H1 (cell line): ENCODE measurements around the gene POLE4. TPM values are rescaled to one million over a fixed set of nuclear protein-coding genes. Genes with fewer than 3 reads are reported as not detected.

ENCODE experiments used
- CTCF ChIA-PET: fragments of 300-600 bp; sonication (Branson Sonifier 250); formaldehyde crosslinking; loops from one replicate; lab custom pipeline; 2021; ENCODE audit not compliant: partially characterized antibody; lab: Charles Lee
- POLR2A ChIA-PET: fragments of 300-600 bp; sonication (Branson Sonifier 250); formaldehyde crosslinking; loops from one replicate; lab custom pipeline; 2021; ENCODE audit warnings: inconsistent platforms; ENCODE audit not compliant: partially characterized antibody; lab: Charles Lee
- DNase-seq, 2 experiments: peaks; one replicate each; pipeline versions ENCODE4 v3.0.0 to v3.0.0-alpha.2; 2010 to 2022; ENCODE audit warnings: low spot score in 2 of 2, low read depth in 1 of 2, mixed read lengths in 1 of 2
- FAIRE-seq: peaks from 2 replicates; lab custom pipeline; 2011; peaks lifted over from hg19 to GRCh38; lab: Jason Lieb, UNC
- H2AFZ ChIP-seq: 2 replicates; pipeline ENCODE4 v1.8.1; 2012; ENCODE audit warnings: low read length, inconsistent platforms
- H2AK5ac ChIP-seq: 2 replicates; pipeline ENCODE4 v1.6.1; 2013; ENCODE audit warnings: low read depth, low read length
- H2BK120ac ChIP-seq: replicated peaks from 2 replicates; pipeline ENCODE3; 2013; ENCODE audit warnings: low read depth, low read length, inconsistent platforms
- H2BK12ac ChIP-seq: 2 replicates; pipeline ENCODE4 v1.6.1; 2013; ENCODE audit warnings: low read depth, low read length
- H2BK15ac ChIP-seq: 2 replicates; pipeline ENCODE4 v1.6.1; 2013; ENCODE audit warnings: low read length
- H2BK20ac ChIP-seq: 2 replicates; pipeline ENCODE4 v1.6.1; 2013; ENCODE audit warnings: low read length
- H2BK5ac ChIP-seq: 2 replicates; pipeline ENCODE4 v1.6.1; 2013; ENCODE audit warnings: low read depth, low read length
- H3K14ac ChIP-seq: 2 replicates; pipeline ENCODE4 v1.6.1; 2013; ENCODE audit warnings: inconsistent platforms; ENCODE audit not compliant: insufficient read length
- H3K18ac ChIP-seq: 2 replicates; pipeline ENCODE4 v1.6.1; 2013; ENCODE audit warnings: low read length; ENCODE audit errors: extremely low read depth
- H3K23ac ChIP-seq: 2 replicates; pipeline ENCODE4 v1.6.1; 2013; ENCODE audit warnings: inconsistent platforms; ENCODE audit not compliant: insufficient read length
- H3K23me2 ChIP-seq: 2 replicates; pipeline ENCODE4 v1.6.1; 2013; ENCODE audit warnings: low read depth, low read length
- H3K27ac ChIP-seq: 2 replicates; pipeline ENCODE4 v1.6.1; 2011; ENCODE audit warnings: low read depth, low read length, inconsistent platforms
- H3K27me3 ChIP-seq, 4 experiments: replicated peaks in 1 of 4; 1 replicate in 1 of 4; 2 replicates in 3 of 4; pipeline versions ENCODE4 v1.6.1 to v1.8.1; 2011 to 2013; ENCODE audit warnings: low read length in 3 of 4, mild to moderate bottlenecking in 3 of 4, inconsistent platforms in 2 of 4, mixed read lengths in 2 of 4, moderate library complexity in 1 of 4; ENCODE audit not compliant: control insufficient read depth in 3 of 4, insufficient read depth in 3 of 4; ENCODE audit errors: extremely low read depth in 1 of 4
- H3K36me3 ChIP-seq, 4 experiments: 2 replicates each; pipeline versions ENCODE4 v1.6.1 to v1.8.1; 2011 to 2013; ENCODE audit warnings: mild to moderate bottlenecking in 4 of 4, low read length in 3 of 4, moderate library complexity in 2 of 4, control low read depth in 1 of 4, inconsistent platforms in 1 of 4; ENCODE audit not compliant: insufficient read depth in 4 of 4, control insufficient read depth in 2 of 4
- H3K4ac ChIP-seq: replicated peaks from 2 replicates; pipeline ENCODE3; 2013; ENCODE audit warnings: low read length, low read depth, mixed read lengths, inconsistent platforms; ENCODE audit not compliant: insufficient read length
- H3K4me1 ChIP-seq, 4 experiments: replicated peaks in 1 of 4; 1 replicate in 1 of 4; 2 replicates in 3 of 4; pipeline versions ENCODE4 v1.6.1 to v1.8.1; 2011 to 2013; ENCODE audit warnings: low read length in 3 of 4, inconsistent platforms in 2 of 4, mixed read lengths in 1 of 4; ENCODE audit not compliant: insufficient read depth in 4 of 4, control insufficient read depth in 3 of 4
- H3K4me2 ChIP-seq, 2 experiments: 2 replicates each; pipeline versions ENCODE4 v1.6.1 to v1.8.1; 2011 to 2013; ENCODE audit warnings: low read depth in 2 of 2, low read length in 2 of 2, control low read depth in 1 of 2, inconsistent platforms in 1 of 2, mild to moderate bottlenecking in 1 of 2; ENCODE audit not compliant: insufficient read depth in 1 of 2
- H3K4me3 ChIP-seq, 4 experiments: fragments of 200-600, 300-600 bp in 1 of 4; sonication (generic), shearing (Covaris generic), sonication (Bioruptor Twin) in 1 of 4; 2 replicates each; pipeline versions ENCODE4 v1.5.1 to v1.8.1; 2011 to 2016; ENCODE audit warnings: low read length in 4 of 4, low read depth in 3 of 4, control low read depth in 2 of 4, inconsistent platforms in 2 of 4, mild to moderate bottlenecking in 2 of 4, mixed read lengths in 1 of 4, moderate library complexity in 1 of 4; ENCODE audit not compliant: insufficient read depth in 2 of 4; ENCODE audit errors: extremely low read depth in 1 of 4
- H3K56ac ChIP-seq: replicated peaks from 2 replicates; pipeline ENCODE3; 2013; ENCODE audit warnings: low read depth, mild to moderate bottlenecking, mixed read lengths, low read length, inconsistent platforms; ENCODE audit not compliant: insufficient read length
- H3K79me1 ChIP-seq: 2 replicates; pipeline ENCODE4 v1.6.1; 2013; ENCODE audit warnings: low read depth, low read length, control low read depth
- H3K79me2 ChIP-seq, 2 experiments: 2 replicates each; pipeline versions ENCODE4 v1.6.1 to v1.8.1; 2012 to 2013; ENCODE audit warnings: low read length in 2 of 2, mild to moderate bottlenecking in 2 of 2, inconsistent platforms in 1 of 2; ENCODE audit not compliant: insufficient read depth in 2 of 2, control insufficient read depth in 1 of 2
- H3K9ac ChIP-seq, 4 experiments: replicated peaks in 1 of 4; 1 replicate in 1 of 4; 2 replicates in 3 of 4; pipeline versions ENCODE4 v1.6.1 to v1.8.1; 2011 to 2013; ENCODE audit warnings: low read depth in 3 of 4, low read length in 3 of 4, control low read depth in 2 of 4, mild to moderate bottlenecking in 2 of 4, moderate library complexity in 2 of 4, inconsistent platforms in 1 of 4; ENCODE audit errors: extremely low read depth in 1 of 4
- H3K9me3 ChIP-seq, 2 experiments: 2 replicates each; pipeline versions ENCODE4 v1.6.1 to v1.8.1; 2012 to 2013; ENCODE audit warnings: mild to moderate bottlenecking in 2 of 2, moderate library complexity in 2 of 2, control low read depth in 1 of 2, inconsistent platforms in 1 of 2, low read depth in 1 of 2, low read length in 1 of 2, mixed read lengths in 1 of 2; ENCODE audit not compliant: insufficient read depth in 2 of 2
- H4K20me1 ChIP-seq, 2 experiments: replicated peaks in 1 of 2; 2 replicates each; pipeline versions ENCODE3 to v1.8.1; 2011 to 2013; ENCODE audit warnings: inconsistent platforms in 2 of 2, low read length in 2 of 2, mild to moderate bottlenecking in 1 of 2; ENCODE audit not compliant: insufficient read depth in 2 of 2, control insufficient read depth in 1 of 2
- H4K5ac ChIP-seq: 2 replicates; pipeline ENCODE4 v1.6.1; 2013; ENCODE audit warnings: low read length, low read depth, mixed read lengths, inconsistent platforms; ENCODE audit not compliant: insufficient read length
- H4K8ac ChIP-seq: 2 replicates; pipeline ENCODE4 v1.8.0; 2013; ENCODE audit warnings: mild to moderate bottlenecking, moderate library complexity, low read length, inconsistent platforms; ENCODE audit not compliant: insufficient read depth; ENCODE audit errors: extremely low read depth
- H4K91ac ChIP-seq: replicated peaks from 2 replicates; pipeline ENCODE3; 2013; ENCODE audit warnings: low read length, mixed read lengths, inconsistent platforms; ENCODE audit not compliant: insufficient read length
- ATF3 ChIP-seq: IDR thresholded peaks from 2 replicates; pipeline ENCODE4 v1.6.1; 2011; ENCODE audit warnings: low read depth, mild to moderate bottlenecking, low read length; ENCODE audit not compliant: insufficient read depth
- RAD21 ChIP-seq, 2 experiments: IDR thresholded peaks in 1 of 2; conservative IDR thresholded peaks in 1 of 2; 2 replicates each; pipeline ENCODE4 v1.6.1; 2011; ENCODE audit warnings: low read depth in 2 of 2, low read length in 2 of 2, improper control_type of control experiment in 1 of 2, inconsistent platforms in 1 of 2, mild to moderate bottlenecking in 1 of 2, moderate library complexity in 1 of 2
- RXRA ChIP-seq: IDR thresholded peaks from 2 replicates; pipeline ENCODE4 v1.6.1; 2011; ENCODE audit warnings: low read depth, mild to moderate bottlenecking, low read length, moderate library complexity; ENCODE audit not compliant: insufficient read depth
- SIN3A ChIP-seq, 2 experiments: IDR thresholded peaks in 1 of 2; conservative IDR thresholded peaks in 1 of 2; 2 replicates each; pipeline ENCODE4 v1.6.1; 2011 to 2012; ENCODE audit warnings: low read length in 2 of 2, improper control_type of control experiment in 1 of 2, low read depth in 1 of 2, mild to moderate bottlenecking in 1 of 2
- SP2 ChIP-seq: IDR thresholded peaks from 2 replicates; pipeline ENCODE4 v1.6.1; 2012; ENCODE audit warnings: mild to moderate bottlenecking, low read length, inconsistent platforms
- TBP ChIP-seq: IDR thresholded peaks from 2 replicates; pipeline ENCODE4 v1.6.1; 2011; ENCODE audit warnings: low read depth, low read length, improper control_type of control experiment
- YY1 ChIP-seq: IDR thresholded peaks from 2 replicates; pipeline ENCODE4 v1.6.1; 2011; ENCODE audit warnings: low read depth, mild to moderate bottlenecking, low read length
- WGBS, 2 experiments: shearing (Covaris generic) in 1 of 2; methylation state at CpG; one replicate each; pipeline versions ENCODE4 v1.1.6 to v1.1.7; 2013 to 2015; ENCODE audit warnings: low lambda C conversion rate in 2 of 2, mixed read lengths in 2 of 2, inconsistent platforms in 1 of 2, low coverage in 1 of 2, missing lambda C conversion rate in 1 of 2; ENCODE audit not compliant: insufficient replicate concordance in 2 of 2, insufficient coverage in 1 of 2, insufficient read length in 1 of 2; ENCODE audit errors: extremely low coverage in 1 of 2, missing lambda C conversion rate in 1 of 2; 5-methylcytosine and 5-hydroxymethylcytosine counted together
- polyA plus RNA-seq, 7 experiments: library from polyadenylated mRNA; depleted of rRNA in 3 of 7; stranded (reverse) in 5 of 7; unstranded in 2 of 7; fragments of >200 nt in 5 of 7; fragments of 200-250 nt in 2 of 7; gene quantifications; 1 replicate in 5 of 7; 2 replicates in 1 of 7; 4 replicates in 1 of 7; pipeline versions ENCODE4 v1.2.1 to v1.2.3, GENCODE V29; 2011 to 2013; ENCODE audit warnings: missing spikeins in 2 of 7, mixed read lengths in 2 of 7
- total RNA-seq: library from RNA; stranded (reverse); fragmentation: NEBNext Ultra II Directional; extraction: Animal tissue kit (Norgen Biotek cat#: 25700); gene quantifications from 2 replicates; pipeline ENCODE4 v1.2.1, GENCODE V29; 2021
- TF ChIP-seq, protein P1 (sequence below): IDR thresholded peaks from 2 replicates; pipeline ENCODE4 v1.6.1; 2012; ENCODE audit warnings: low read length, inconsistent platforms
- TF ChIP-seq, protein P2 (sequence below): IDR thresholded peaks from 2 replicates; pipeline ENCODE4 v1.6.1; 2011; ENCODE audit warnings: low read length, improper control_type of control experiment

The POLE4 gene
- total and polyA plus RNA-seq, 2 of the 8 experiments (the other 6 are each of a cell fraction or from before 2014, with no cell fraction given), result 16.7 to 44.7 TPM

DNA sequence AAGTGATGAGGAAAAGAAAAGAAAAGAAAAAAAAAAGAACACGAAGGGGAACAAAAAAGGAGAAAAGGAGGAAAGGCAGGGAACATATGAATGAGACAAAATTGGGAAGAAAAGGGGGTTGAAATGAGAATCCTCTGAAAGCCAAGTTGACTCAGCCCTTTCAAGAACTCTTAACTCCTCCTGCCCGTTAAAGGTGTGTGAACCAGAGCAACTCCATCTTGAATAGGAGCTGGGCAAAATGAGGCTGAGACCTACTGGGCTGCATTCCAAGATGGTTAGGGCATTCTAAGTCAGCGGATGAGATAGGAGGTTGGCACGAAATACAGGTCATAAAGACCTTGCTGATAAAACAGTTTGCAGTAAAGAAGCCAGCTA is 4.0 kb upstream of the POLE4 start:
- Histone ChIP-seq H3K23ac (no peak overlapping the region), H3K79me1 (no peaks in the 10 kb centered on the region), H3K36me3 (no peaks in the 10 kb centered on the region), H2BK120ac (no peak overlapping the region), H3K9me3 (peaks cover 8 to 10% of the 10 kb centered on the region in 2 experiments), H3K23me2 (peaks cover 2% of the 10 kb centered on the region; the same call in 1 of the 2 replicates), H2BK5ac (no peak overlapping the region), H3K9ac (no peak overlapping the region), H3K27ac (no peak overlapping the region), H2BK20ac (no peak overlapping the region), H3K4me1 (peaks cover 0 to 3% (median 2%) of the 10 kb centered on the region in 4 experiments; a peak in 3 of 7 replicates), H4K8ac (no peak overlapping the region), H3K4me3 (no peak overlapping the region), H3K4ac (no peak overlapping the region), H2BK12ac (no peak overlapping the region), H3K14ac (no peak overlapping the region), H3K56ac (no peak overlapping the region), H4K91ac (no peak overlapping the region), H2BK15ac (no peak overlapping the region), H4K20me1 (no peaks in the 10 kb centered on the region), H4K5ac (no peak overlapping the region), H3K4me2 (no peak overlapping the region), H3K27me3 (peaks cover 0 to 17% (median 10%) of the 10 kb centered on the region in 4 experiments; a peak in 6 of 7 replicates), H3K79me2 (no peaks in the 10 kb centered on the region), H2AFZ (no peak overlapping the region), H2AK5ac (no peak overlapping the region), H3K18ac (no peak overlapping the region)
- TF ChIP-seq SP2, result no peak
- no peak for TF ChIP-seq RXRA
- TF ChIP-seq, protein P1, sequence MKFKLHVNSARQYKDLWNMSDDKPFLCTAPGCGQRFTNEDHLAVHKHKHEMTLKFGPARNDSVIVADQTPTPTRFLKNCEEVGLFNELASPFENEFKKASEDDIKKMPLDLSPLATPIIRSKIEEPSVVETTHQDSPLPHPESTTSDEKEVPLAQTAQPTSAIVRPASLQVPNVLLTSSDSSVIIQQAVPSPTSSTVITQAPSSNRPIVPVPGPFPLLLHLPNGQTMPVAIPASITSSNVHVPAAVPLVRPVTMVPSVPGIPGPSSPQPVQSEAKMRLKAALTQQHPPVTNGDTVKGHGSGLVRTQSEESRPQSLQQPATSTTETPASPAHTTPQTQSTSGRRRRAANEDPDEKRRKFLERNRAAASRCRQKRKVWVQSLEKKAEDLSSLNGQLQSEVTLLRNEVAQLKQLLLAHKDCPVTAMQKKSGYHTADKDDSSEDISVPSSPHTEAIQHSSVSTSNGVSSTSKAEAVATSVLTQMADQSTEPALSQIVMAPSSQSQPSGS, result no peak
- no peak for TF ChIP-seq YY1
- no peak for TF ChIP-seq TBP
- TF ChIP-seq SIN3A (conservative IDR thresholded peaks at IDR 0.05 in 1 of 2, IDR thresholded peaks at IDR 0.05 in 1 of 2; ENCODE audit: low read depth in 1 of 2, low read length in 2 of 2), result no peak
- TF ChIP-seq, protein P2, sequence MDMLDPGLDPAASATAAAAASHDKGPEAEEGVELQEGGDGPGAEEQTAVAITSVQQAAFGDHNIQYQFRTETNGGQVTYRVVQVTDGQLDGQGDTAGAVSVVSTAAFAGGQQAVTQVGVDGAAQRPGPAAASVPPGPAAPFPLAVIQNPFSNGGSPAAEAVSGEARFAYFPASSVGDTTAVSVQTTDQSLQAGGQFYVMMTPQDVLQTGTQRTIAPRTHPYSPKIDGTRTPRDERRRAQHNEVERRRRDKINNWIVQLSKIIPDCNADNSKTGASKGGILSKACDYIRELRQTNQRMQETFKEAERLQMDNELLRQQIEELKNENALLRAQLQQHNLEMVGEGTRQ, result no peak
- no peak for TF ChIP-seq RAD21 (IDR thresholded peaks at IDR 0.05 in 1 of 2, conservative IDR thresholded peaks at IDR 0.05 in 1 of 2; ENCODE audit: low read depth in 2 of 2, low read length in 2 of 2)
- TF ChIP-seq ATF3, result no peak
- POLR2A ChIA-PET, result no interaction called here
- DNase-seq (no peak), FAIRE-seq (no peak)
- WGBS, 2 experiments, result 82% methylated on average over 4 of the region's 4 CpGs; no CpG with 5 or more reads in 1 of the 2 experiments
- CTCF ChIA-PET, result no interaction called here
